ENCODE results near the gene GDF15. TPM values are rescaled to one million over a fixed set of nuclear protein-coding genes. Genes with fewer than 3 reads are reported as not detected.
"Not testable (repeated sequence)": the region's sequence is repeated elsewhere in the genome, so short reads cannot be mapped to it uniquely, and the experiment has no call there.

The GDF15 gene
- polyA plus RNA-seq, 1 donor from 2014 or later, result not detected

DNA sequence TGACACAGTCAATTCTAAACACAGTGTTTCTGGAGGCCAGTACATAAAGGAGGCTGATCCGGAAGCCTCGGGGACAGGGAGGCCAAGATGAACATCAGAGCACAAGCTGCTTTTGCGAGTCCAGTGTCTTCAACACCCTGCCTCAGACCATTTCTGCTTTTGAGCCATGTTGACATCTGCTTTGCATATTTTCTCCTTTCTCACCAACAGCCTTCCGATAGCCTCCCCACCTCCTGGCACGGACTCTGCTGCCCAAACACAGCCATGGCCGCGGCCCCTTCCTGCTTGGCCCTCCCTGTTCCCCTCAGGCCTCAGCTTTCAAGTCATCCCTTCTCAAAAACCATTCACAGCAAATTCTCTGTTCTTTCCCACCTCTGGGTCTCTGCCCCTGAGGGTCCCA lies 7.9 kb downstream of the GDF15 start:
- Mint-ChIP-seq H3K36me3 (no peaks in the 10 kb centered on the region), H3K4me1 (peaks cover 21 to 26% (median 22%) of the 10 kb centered on the region in 3 donors), H3K27ac (peak overlapping the region in 2 of 3 donors; percentile 16 to 80), H3K9me3 (no peaks in the 10 kb centered on the region), H3K27me3 (peaks cover 20% of the 10 kb centered on the region), H3K4me3 (peak overlapping the region; percentile 41 to 92 (median 76))

DNA sequence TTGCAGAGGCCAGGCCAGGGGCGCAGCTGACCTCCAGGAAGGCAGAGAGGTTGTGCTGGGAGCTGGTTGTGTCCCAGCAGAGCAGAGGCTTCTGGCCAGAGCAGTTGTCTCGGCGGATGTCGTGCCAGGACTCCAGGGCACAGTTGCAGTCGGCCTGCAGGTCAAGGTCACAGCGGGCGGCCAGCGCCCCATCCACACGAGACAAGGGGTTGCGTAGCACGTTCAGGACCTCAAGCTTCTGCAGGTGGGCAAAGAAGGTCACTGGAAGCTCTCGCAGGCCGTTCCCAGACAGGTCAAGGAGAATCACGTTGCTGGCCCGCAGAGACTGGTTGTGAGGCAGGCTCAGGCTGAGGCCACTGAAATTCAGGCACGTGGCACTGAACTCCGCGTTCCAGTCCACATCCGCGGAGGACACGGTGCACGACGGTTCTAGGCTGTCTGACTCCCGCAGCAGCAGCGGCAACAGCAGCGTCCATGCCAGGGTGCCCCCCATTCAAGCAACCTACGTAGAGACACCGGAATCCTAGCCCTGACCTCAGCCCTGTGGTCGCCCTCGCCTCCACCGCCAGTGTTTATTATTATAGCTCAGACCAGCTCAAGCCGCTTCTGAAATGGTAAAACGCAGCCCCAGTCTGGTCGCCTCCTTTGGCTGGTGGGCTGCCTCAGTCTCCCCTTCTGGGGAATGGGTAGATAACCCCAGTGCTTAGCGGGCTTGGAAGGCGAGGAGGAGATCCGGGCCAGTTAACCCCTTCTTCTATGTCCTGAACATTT lies 10.7 kb downstream of the GDF15 start:
- Mint-ChIP-seq H3K27ac (peak overlapping the region in 2 of 3 donors; percentile 73 to 89), H3K4me3 (peak overlapping the region; percentile 77 to 89 (median 86)), H3K9me3 (no peaks in the 10 kb centered on the region), H3K4me1 (peaks cover 26 to 28% (median 26%) of the 10 kb centered on the region in 3 donors), H3K36me3 (peaks cover under 1% of the 10 kb centered on the region), H3K27me3 (peaks cover 20% of the 10 kb centered on the region)

DNA sequence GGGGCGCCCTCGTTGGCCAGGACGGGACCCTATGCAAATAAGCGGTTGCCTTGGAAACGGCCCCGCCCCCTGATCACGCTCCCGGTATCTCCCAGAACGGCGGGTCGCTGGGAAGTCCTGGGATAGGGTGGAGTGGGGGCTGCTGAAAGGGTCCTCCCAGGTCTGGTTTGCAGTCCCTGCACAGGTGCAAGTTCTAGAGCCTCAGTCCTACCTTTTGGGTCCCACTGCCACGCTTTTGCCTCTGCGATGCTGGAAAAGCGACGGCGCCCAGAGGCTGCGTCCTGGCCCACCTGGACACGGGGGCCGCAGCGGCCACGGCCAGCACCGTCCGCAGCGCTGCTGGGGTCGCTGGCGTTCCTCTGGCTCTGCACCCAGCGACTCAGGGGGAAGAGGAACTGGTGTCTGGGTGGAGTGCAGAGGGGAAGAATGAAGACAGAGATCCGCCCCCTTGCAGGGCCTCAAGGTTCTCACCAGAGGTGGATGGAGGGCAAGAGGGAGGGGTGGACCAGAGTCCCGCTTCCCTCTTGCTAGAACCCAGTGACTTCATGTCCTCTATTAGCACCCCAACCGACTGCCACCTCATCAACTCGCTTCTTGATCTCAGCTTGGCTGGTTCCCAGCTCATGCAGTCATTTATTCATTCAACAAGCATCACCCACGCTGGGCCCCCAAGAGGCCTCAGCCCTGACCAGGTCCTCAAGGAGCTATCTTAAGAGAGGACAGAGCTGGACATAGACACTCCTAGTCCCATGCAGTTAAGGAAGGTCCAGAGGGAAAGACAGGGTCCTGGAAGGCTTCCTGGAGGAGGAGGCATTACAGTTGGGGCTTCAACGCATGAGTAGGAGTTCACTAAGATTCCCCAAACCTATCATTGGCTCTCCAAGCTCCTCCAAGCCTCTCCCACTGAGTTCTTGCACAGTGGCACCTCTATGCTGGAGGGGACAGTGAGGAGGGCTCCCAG lies 11.6 kb downstream of the GDF15 start, which contains the start of gene LRRC25:
Gene LRRC25 (minus strand): TSS at position 381 of the 961 bp plus-strand sequence. CDS start 659 bp downstream, outside the sequence.
- H3K27me3 Mint-ChIP-seq, result peaks cover 17% of the 10 kb centered on the region
- peak within 1 kb of the TSS in 2 of 3 donors; percentile 86 to 89 for H3K27ac Mint-ChIP-seq
- no peaks in the 10 kb centered on the region for H3K9me3 Mint-ChIP-seq
- peak within 1 kb of the TSS; percentile 77 to 89 (median 86) for H3K4me3 Mint-ChIP-seq
- H3K4me1 Mint-ChIP-seq, result peaks cover 28 to 29% (median 28%) of the 10 kb centered on the region in 3 donors
- H3K36me3 Mint-ChIP-seq, result peaks cover 2% of the 10 kb centered on the region

DNA sequence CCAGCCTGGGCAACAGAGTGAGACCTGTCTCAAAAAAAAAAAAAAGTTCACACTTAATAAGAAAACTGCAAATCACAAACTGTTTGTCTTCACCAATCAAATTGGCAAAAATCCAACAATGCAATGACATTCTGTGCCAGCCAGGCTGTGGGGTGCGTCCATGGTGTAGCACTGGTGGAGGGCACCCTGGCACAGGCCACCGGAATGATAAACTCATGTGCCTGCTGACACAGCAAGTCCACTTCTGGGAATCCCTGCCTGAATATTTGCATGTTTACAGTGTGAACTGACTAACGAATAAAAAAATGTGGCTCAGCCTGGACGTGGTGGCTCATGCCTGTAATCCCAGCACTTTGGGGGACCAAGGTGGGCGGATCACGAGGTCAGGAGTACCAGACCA lies 13.1 kb downstream of the GDF15 start:
- Mint-ChIP-seq H3K4me3 (peak overlapping the region in 2 of 4 donors; percentile 14 to 52), H3K27me3 (peaks cover 12% of the 10 kb centered on the region), H3K27ac (no peak overlapping the region), H3K4me1 (peaks cover 25 to 26% (median 26%) of the 10 kb centered on the region in 3 donors), H3K36me3 (peaks cover 2% of the 10 kb centered on the region), H3K9me3 (no peaks in the 10 kb centered on the region)

DNA sequence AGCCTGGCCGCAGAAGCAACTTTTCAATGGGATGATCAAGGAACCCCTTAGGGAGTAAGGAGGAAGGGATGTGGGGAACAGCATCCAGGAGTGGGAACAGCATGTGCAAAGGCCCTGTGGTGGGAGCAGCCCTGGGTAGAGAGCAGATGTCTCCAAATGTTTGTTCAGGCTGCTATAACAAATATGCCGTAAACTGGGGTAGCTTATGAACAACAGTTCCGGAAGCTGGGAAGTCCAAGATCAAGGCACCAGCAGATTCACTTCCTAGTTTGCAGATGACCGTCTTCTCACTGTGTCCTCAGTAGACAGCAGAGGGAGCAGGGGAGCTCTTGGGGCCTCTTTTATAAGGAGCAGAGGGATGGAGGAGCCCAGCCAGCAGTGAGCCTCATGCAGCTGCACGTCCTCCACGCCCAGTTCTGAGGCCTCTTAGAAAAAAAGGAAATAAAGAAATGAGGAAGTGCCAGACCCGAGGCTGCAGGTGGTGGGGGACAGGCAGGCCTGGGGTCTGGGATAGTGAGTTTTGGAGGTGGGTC lies 15.7 kb downstream of the GDF15 start:
- Mint-ChIP-seq H3K27me3 (peaks cover 10% of the 10 kb centered on the region), H3K4me1 (peaks cover 25% of the 10 kb centered on the region in 3 donors), H3K9me3 (no peaks in the 10 kb centered on the region), H3K27ac (peak overlapping the region; percentile 59 to 81 (median 74)), H3K36me3 (peaks cover 2% of the 10 kb centered on the region), H3K4me3 (peak overlapping the region in 3 of 4 donors; percentile 16 to 87 (median 53))

DNA sequence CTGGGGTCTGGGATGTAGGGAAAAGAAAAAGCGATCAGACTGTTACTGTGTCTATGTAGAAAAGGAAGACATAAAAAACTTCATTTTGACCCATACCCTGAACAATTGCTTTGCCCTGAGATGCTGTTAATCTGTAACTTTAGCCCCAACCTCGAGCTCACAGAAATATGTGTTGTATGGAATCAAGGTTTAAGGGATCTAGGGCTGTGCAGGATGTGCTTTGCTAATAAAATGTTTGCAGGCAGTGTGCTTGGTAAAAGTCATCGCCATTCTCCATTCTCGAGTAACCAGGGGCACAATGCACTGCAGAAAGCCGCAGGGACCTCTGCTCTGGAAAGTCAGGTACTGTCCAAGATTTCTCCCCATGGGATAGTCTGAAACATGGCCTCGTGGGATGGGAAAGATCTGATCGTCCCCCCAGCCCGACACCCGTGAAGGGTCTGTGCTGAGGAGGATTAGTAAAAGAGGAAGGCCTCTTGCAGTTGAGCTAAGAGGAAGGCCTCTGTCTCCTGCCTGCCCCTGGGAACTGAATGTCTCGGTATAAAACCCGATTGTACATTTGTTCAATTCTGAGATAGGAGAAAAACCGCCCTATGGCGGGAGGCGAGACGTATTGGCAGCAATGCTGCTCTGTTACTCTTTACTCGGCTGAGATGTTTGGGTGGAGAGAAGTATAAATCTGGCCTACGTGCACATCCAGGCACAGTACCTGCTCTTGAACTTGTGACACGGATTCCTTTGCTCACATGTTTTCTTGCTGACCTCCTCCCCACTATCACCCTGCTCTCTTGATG lies 16.7 kb downstream of the GDF15 start:
- H3K9me3 Mint-ChIP-seq, H3K27me3 Mint-ChIP-seq, H3K36me3 Mint-ChIP-seq: not testable (repeated sequence)
- H3K27ac Mint-ChIP-seq, result peak overlapping the region in 2 of 3 donors; percentile 76 to 81
- peaks cover 22 to 24% (median 24%) of the 10 kb centered on the region in 3 donors for H3K4me1 Mint-ChIP-seq
- H3K4me3 Mint-ChIP-seq, result peak overlapping the region in 2 of 4 donors; percentile 58 to 61

DNA sequence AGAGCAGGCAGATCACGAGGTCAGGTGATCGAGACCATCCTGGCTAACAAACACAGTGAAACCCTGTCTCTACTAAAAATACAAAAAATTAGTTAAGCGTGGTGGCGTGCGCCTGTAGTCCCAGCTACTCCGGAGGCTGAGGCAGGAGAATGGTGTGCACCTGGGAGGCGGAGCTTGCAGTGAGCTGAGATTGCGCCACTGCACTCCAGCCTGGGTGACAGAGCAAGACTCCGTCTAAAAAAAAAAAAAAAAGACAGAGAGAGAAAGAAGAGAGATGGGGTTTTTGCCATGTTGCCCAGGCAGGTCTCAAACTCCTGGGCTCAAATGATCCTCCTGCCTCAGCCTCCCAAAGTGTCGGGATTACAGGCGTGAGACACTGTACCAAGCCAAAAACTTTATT lies 19.8 kb downstream of the GDF15 start:
- H3K27me3 Mint-ChIP-seq, H3K36me3 Mint-ChIP-seq, H3K4me3 Mint-ChIP-seq, H3K27ac Mint-ChIP-seq, H3K9me3 Mint-ChIP-seq: not testable (repeated sequence)
- peaks cover 23 to 31% (median 31%) of the 10 kb centered on the region in 3 donors for H3K4me1 Mint-ChIP-seq

DNA sequence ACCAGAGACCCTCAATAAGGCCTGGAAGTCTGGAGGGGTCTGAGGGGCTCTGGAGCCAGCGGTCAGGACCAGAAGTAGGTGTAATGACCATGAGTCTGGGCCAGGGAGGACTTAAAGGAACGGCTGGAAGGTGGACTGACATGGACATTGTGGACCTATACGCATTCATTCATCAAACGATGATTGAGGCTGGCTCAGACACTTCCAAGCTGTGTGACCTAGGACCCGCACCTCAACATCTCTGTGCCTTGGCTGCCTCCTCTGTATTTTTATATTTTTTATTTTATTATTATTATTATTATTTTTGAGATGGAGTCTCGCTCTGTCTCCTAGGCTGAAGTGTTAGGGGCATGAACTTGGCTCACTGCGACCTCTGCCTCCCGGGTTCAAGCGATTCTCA lies 20.8 kb downstream of the GDF15 start:
- H3K27me3 Mint-ChIP-seq, result peaks cover 15% of the 10 kb centered on the region
- H3K9me3 Mint-ChIP-seq, result no peaks in the 10 kb centered on the region
- H3K36me3 Mint-ChIP-seq, result peaks cover under 1% of the 10 kb centered on the region
- peaks cover 18 to 26% (median 23%) of the 10 kb centered on the region in 3 donors for H3K4me1 Mint-ChIP-seq
- H3K27ac Mint-ChIP-seq, result peak overlapping the region in 1 of 3 donors; percentile 55
- no peak overlapping the region for H3K4me3 Mint-ChIP-seq

DNA sequence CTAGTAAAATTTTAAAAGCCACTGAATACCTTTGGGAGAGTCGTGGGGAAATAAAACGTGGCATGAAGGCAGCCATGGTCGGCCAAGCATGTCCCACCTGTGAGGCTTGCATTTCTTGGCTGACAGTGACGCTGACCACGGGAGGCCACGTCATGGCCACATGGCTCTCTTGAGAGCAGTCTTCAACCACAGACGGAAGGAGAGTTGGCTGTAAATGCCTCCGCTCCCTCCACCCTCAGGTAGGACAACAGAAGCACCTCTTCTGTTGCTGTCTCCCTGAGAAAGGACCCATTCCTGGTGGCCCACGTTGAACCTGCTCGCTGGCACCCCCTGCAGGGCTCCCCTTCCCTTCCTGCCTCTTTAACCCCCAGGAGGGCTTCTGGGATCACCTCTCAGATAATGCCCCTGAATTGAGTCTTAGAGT lies 22.1 kb downstream of the GDF15 start:
- peak overlapping the region; percentile 55 to 84 (median 80) for H3K27ac Mint-ChIP-seq

DNA sequence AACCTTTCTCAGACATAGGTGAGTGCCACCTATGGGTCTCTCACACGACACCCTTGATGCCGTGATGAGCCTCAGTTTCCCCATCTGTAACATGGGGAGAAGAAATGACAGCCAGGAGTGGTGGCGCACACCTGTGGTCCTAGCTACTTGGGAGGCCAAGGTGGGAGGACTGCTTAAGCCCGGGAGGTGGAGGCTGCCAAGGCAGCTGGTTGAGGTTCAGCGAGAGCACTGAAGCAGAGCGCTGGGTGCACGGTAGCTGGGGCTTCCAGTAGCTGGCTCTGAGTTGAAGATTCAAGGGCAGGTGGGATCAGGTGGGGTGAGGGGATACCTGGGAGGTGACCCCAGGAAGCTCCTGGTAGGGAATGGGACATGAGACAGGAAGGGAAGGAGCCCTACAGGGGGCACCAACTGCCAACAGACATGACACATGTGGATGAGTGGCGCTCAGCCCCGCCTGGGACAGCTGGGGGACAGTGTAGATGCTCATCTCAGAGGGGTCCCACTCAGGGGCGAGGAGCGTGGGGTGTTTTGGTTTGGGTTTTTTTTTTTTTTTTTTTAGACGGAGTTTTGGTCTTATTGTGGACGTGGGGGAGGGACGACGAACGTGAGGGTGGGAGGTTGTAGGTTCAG lies 26.8 kb downstream of the GDF15 start:
- Mint-ChIP-seq H3K4me1 (peaks cover 13 to 21% (median 20%) of the 10 kb centered on the region in 3 donors), H3K27ac (no peak overlapping the region), H3K27me3 (peaks cover 40% of the 10 kb centered on the region), H3K36me3 (peaks cover 1% of the 10 kb centered on the region), H3K9me3 (no peaks in the 10 kb centered on the region), H3K4me3 (peak overlapping the region in 2 of 4 donors; percentile 22 to 57)

More for the DNA sequence above, 22.1 kb downstream of the GDF15 start:
- no peaks in the 10 kb centered on the region for H3K36me3 Mint-ChIP-seq
- no peaks in the 10 kb centered on the region for H3K9me3 Mint-ChIP-seq
- H3K4me1 Mint-ChIP-seq, result peaks cover 9 to 15% (median 12%) of the 10 kb centered on the region in 3 donors
- H3K4me3 Mint-ChIP-seq, result peak overlapping the region in 3 of 4 donors; percentile 2 to 73 (median 43)
- H3K27me3 Mint-ChIP-seq, result peaks cover 20% of the 10 kb centered on the region

DNA sequence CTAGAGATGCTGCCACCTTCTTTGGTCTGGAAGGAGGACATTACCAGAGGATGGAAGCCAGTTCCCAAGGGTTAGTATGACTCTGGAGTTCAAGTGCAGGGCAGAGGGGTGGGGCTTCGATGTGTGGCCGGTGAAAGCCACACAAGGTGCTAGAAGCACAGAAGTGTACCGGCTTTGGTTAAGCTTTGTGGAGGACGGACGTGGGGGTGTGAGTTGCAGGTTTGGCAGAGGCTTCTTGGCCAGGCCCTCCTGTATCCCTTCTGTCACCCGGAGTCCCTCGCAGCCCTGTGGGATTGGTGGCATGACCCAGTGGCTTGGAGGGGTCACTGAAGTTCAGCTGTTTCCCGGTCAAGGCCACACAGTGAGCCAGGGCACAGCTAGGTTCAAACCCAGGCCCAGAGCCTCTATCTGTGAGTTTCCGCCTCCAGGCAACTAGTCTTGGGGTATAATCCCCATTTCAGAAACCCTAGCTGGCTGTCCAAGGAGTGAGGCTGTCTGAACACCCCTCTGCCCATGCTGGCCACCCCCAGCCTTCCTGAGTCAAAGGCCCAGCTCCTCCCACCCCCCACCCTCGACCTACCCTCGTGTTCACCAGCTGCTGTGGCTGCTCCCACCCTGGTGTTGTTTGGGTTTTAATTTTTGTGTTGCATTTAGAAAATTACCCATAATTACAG lies 28.7 kb downstream of the GDF15 start:
- no peaks in the 10 kb centered on the region for H3K9me3 Mint-ChIP-seq
- H3K4me1 Mint-ChIP-seq, result peaks cover 13 to 28% (median 20%) of the 10 kb centered on the region in 3 donors
- H3K36me3 Mint-ChIP-seq, result peaks cover 1% of the 10 kb centered on the region
- peaks cover 53% of the 10 kb centered on the region for H3K27me3 Mint-ChIP-seq
- peak overlapping the region in 1 of 3 donors; percentile 88 for H3K27ac Mint-ChIP-seq
- H3K4me3 Mint-ChIP-seq, result peak overlapping the region in 2 of 4 donors; percentile 43 to 79

DNA sequence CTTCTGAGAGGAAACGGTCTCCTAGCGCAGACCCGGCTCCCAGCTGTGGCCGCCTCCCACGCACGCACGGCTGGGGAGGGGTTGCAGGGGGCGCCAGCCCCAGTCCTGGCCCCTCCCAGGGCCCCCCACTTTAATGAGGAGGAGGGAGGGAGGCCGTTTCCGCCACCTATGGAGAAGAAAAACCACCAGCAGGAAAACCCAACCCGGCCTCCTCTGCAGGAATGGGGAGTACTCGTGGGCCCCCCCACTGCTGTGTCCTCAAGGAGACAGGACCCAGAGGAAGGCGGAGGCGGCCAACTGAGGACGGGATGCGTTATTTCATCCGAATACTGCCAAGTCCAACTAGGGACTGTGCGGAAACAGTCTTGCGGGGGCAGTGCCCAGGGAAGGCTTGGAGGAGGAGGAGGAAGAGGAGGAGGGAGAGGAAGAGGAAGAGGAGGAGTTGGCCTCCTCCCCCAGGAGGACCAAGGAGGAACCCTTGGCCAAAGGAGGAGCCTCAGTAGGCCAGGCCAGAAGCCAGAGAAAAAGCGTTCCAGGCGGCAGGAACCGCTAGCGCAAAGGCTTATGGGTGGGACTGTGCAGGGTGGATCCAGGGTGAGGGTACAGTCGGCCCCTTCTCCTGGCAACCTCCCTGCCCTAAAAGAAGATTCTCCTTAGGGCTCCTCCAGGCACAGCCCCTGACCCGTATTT lies 29.4 kb downstream of the GDF15 start:
- Mint-ChIP-seq H3K27me3 (peaks cover 52% of the 10 kb centered on the region), H3K4me3 (peak overlapping the region in 2 of 4 donors; percentile 8 to 76), H3K36me3 (peaks cover 1% of the 10 kb centered on the region), H3K27ac (peak overlapping the region in 1 of 3 donors; percentile 88), H3K9me3 (no peaks in the 10 kb centered on the region), H3K4me1 (peaks cover 14 to 29% (median 22%) of the 10 kb centered on the region in 3 donors)

Data from IgD-negative memory B cell (primary cell).